ENCODE measurements around the gene EVA1B. TPM values are rescaled to one million over a fixed set of nuclear protein-coding genes. Genes with fewer than 3 reads are reported as not detected.

The EVA1B gene
- total and polyA plus RNA-seq, 8 donors = 8.3 to 67.2 (median 29.8) TPM; not detected in 1

DNA sequence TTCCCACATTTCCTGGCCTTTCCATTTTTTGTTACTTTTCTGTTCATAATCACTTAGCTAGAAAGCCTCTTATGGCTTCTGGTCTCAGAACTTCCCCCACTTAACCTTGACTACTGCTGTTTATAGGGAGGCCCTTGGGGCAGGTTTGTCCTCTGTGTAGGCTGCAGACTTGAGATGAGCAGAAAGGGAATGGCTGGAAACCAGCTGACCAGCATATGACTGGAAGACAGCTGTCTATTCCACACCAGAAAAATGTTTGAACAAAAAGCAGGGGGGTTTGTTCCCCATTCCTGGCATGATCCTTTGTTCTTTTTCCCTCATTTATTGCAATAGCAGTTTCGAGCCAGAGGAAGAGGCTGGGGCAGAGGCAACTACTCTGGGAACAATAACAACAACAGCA lies 22.2 kb downstream of the EVA1B start:
- intact Hi-C loops (cut with DNase I; ENCODE audit: low total_unique reads) = no loop called here
- no peaks in the 10 kb centered on the region for H3K9me3 ChIP-seq
- H3K27ac ChIP-seq = peak overlapping the region in 2 of 5 donors; percentile 38 to 75
- DNase-seq = no peak
- TF ChIP-seq, protein P1, sequence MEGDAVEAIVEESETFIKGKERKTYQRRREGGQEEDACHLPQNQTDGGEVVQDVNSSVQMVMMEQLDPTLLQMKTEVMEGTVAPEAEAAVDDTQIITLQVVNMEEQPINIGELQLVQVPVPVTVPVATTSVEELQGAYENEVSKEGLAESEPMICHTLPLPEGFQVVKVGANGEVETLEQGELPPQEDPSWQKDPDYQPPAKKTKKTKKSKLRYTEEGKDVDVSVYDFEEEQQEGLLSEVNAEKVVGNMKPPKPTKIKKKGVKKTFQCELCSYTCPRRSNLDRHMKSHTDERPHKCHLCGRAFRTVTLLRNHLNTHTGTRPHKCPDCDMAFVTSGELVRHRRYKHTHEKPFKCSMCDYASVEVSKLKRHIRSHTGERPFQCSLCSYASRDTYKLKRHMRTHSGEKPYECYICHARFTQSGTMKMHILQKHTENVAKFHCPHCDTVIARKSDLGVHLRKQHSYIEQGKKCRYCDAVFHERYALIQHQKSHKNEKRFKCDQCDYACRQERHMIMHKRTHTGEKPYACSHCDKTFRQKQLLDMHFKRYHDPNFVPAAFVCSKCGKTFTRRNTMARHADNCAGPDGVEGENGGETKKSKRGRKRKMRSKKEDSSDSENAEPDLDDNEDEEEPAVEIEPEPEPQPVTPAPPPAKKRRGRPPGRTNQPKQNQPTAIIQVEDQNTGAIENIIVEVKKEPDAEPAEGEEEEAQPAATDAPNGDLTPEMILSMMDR (IDR thresholded peaks at IDR 0.05) = no peak
- no peak for TF ChIP-seq POLR2A (IDR thresholded peaks at IDR 0.05)
- no peak for TF ChIP-seq EP300 (IDR thresholded peaks at IDR 0.05)
- TF ChIP-seq POLR2AphosphoS5 (IDR thresholded peaks at IDR 0.05) = no peak
- H3K27me3 ChIP-seq = no peaks in the 10 kb centered on the region
- peaks cover 69 to 88% (median 86%) of the 10 kb centered on the region in 4 donors for H3K36me3 ChIP-seq
- WGBS, 5 donors = 75 to 91% (median 87%) methylated on average over 1 of the region's 1 CpG
- H3K4me3 ChIP-seq = no peak overlapping the region
- H3K4me1 ChIP-seq = peaks cover 9 to 46% (median 14%) of the 10 kb centered on the region in 4 donors

DNA sequence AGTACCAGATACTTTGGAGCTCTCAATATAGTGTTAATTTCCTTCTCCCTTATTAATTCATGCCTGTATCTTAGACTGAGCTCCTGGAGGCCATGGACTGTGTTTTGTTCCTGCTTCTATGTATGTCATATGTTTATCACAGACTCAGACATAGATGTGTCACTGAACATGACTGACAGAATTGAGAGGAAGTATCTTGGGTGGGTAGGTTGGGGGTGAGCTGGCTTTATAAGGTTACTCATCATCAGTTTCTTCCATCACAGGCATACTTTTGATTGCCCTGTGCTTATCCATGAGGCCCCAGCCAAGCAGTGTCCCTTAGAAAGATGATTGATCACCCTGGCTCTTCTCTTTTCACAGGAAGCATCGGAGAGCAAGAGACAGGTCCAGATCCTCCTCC lies 22.9 kb downstream of the EVA1B start:
- 89 to 100% (median 98%) methylated on average over 1 of the region's 1 CpG for WGBS, 5 donors
- TF ChIP-seq POLR2AphosphoS5 (IDR thresholded peaks at IDR 0.05) = no peak
- no peak for TF ChIP-seq EP300 (IDR thresholded peaks at IDR 0.05)
- no peak for TF ChIP-seq POLR2A (IDR thresholded peaks at IDR 0.05)
- intact Hi-C loops (cut with DNase I; ENCODE audit: low total_unique reads) = no loop called here
- Histone ChIP-seq H3K9me3 (no peaks in the 10 kb centered on the region), H3K36me3 (peaks cover 73 to 93% (median 91%) of the 10 kb centered on the region in 4 donors), H3K27me3 (no peaks in the 10 kb centered on the region), H3K27ac (peak overlapping the region in 4 of 5 donors; percentile 38 to 75 (median 46)), H3K4me3 (no peak overlapping the region), H3K4me1 (peaks cover 2 to 39% (median 8%) of the 10 kb centered on the region in 4 donors)
- DNase-seq = no peak

DNA sequence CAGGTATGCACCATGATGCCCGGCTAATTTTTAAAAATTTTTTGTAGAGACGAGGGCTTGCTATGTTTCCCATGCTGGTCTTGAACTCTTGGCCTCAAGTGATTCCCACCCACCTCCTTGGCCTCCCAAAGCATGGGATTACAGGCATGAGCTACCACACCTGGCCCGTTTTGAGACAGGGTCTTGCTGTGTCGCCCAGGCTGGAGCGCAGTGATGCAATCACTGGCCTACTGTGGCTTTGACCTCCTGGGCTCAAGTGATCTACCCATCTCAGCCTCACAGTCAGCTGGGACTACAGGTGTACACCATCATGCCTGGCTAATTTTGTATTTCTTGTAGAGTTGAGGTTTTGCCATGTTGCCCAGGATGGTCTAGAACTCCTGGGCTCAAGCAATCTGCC lies 24.8 kb downstream of the EVA1B start:
- intact Hi-C loops (cut with DNase I; ENCODE audit: low total_unique reads) = no loop called here

DNA sequence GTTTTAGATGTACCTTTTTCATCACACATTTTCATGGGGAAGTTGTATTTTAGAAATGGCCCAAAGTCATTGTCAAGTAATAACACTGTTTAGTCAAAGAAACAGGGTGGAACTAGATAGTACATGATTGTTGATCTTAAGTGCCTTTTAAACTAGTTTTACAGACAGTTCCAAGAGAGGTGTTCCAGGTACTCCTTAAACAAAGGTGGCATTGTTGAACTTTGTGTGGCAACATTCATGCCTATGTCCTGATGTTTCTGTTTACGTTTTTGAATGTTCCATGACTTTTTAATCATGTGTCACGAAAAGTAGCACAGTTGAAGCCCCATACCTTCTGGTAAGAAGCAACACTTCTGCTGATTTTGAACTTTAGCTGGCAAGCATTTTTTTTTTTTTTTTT lies 26.4 kb downstream of the EVA1B start:
- Histone ChIP-seq H3K4me3 (no peak overlapping the region), H3K36me3 (peaks cover 69 to 99% (median 97%) of the 10 kb centered on the region in 4 donors), H3K27me3 (no peaks in the 10 kb centered on the region), H3K4me1 (peaks cover 0 to 32% (median 6%) of the 10 kb centered on the region in 4 donors), H3K27ac (no peak overlapping the region), H3K9me3 (no peaks in the 10 kb centered on the region)
- WGBS, 5 donors = 32 to 69% (median 54%) methylated on average over 2 of the region's 2 CpGs
- intact Hi-C loops (cut with DNase I; ENCODE audit: low total_unique reads) = no loop called here
- DNase-seq = no peak
- TF ChIP-seq POLR2A (IDR thresholded peaks at IDR 0.05) (no peak), POLR2AphosphoS5 (IDR thresholded peaks at IDR 0.05) (no peak), EP300 (IDR thresholded peaks at IDR 0.05) (no peak)
- TF ChIP-seq, protein P1 (IDR thresholded peaks at IDR 0.05) = no peak

More for the DNA sequence above, 24.8 kb downstream of the EVA1B start:
- H3K36me3 ChIP-seq = peaks cover 76 to 99% (median 97%) of the 10 kb centered on the region in 4 donors
- TF ChIP-seq EP300 (IDR thresholded peaks at IDR 0.05) (no peak), POLR2AphosphoS5 (IDR thresholded peaks at IDR 0.05) (no peak), POLR2A (IDR thresholded peaks at IDR 0.05) (no peak)
- TF ChIP-seq, protein P1 (IDR thresholded peaks at IDR 0.05) = no peak
- no peaks in the 10 kb centered on the region for H3K27me3 ChIP-seq
- H3K4me3 ChIP-seq = no peak overlapping the region
- WGBS, 5 donors = 89 to 97% (median 90%) methylated on average over 5 of the region's 5 CpGs
- no peak for DNase-seq
- peak overlapping the region in 1 of 5 donors; percentile 75 for H3K27ac ChIP-seq
- no peaks in the 10 kb centered on the region for H3K9me3 ChIP-seq
- peaks cover 0 to 32% (median 6%) of the 10 kb centered on the region in 4 donors for H3K4me1 ChIP-seq

DNA sequence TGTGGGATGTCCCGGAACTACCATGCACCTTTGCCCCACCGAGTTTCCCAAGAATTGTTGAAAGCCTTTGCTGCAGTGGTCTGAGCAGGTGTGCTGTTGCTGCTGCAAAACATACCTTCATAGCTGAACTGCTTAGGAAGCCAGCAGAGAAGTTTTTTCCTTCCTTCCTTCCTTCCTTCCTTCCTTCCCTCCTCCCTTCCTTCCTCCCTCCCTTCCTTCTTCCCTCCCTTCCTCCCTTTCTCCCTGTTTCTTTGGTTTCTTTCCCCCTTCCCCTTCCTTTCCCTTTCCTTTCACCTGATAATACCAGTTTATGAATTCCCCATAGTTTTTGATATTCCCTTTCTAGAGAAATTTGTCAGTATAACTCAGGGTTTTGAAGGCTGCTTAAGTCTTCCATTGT lies 28.1 kb downstream of the EVA1B start:
- H3K27ac ChIP-seq = no peak overlapping the region
- intact Hi-C loops (cut with DNase I; ENCODE audit: low total_unique reads) = no loop called here

More for the DNA sequence above, 28.1 kb downstream of the EVA1B start:
- 83 to 95% (median 92%) methylated on average over 2 of the region's 2 CpGs for WGBS, 5 donors
- no peak for TF ChIP-seq POLR2AphosphoS5 (IDR thresholded peaks at IDR 0.05)
- no peak for TF ChIP-seq EP300 (IDR thresholded peaks at IDR 0.05)
- TF ChIP-seq POLR2A (IDR thresholded peaks at IDR 0.05) = no peak
- TF ChIP-seq, protein P1 (IDR thresholded peaks at IDR 0.05) = no peak
- no peak overlapping the region for H3K4me3 ChIP-seq
- DNase-seq = no peak
- H3K27me3 ChIP-seq = no peaks in the 10 kb centered on the region
- H3K36me3 ChIP-seq = peaks cover 69 to 99% (median 97%) of the 10 kb centered on the region in 4 donors
- no peaks in the 10 kb centered on the region for H3K9me3 ChIP-seq
- H3K4me1 ChIP-seq = peaks cover 1 to 31% (median 5%) of the 10 kb centered on the region in 4 donors

Data from stomach (tissue), 9 donors.